Uterus (tissue), 2 donors: Measurements from ENCODE around the gene PSMD8.

Experiments used
- POLR2A ChIP-seq, 2 donors: fragments of 450-650 bp; IDR thresholded peaks; one replicate each; pipeline ENCODE4 v1.6.1; 2016; ENCODE audit warnings: antibody characterized with exemption in 2 of 2, mild to moderate bottlenecking in 1 of 2, moderate library complexity in 1 of 2
- TF ChIP-seq, protein P1 (sequence below), 4 experiments: fragments of 200-600 bp in 2 of 4; fragments of 450-650 bp in 2 of 4; sonication (generic) in 2 of 4; IDR thresholded peaks; one replicate each; pipeline ENCODE4 v1.5.1; 2016 to 2019; ENCODE audit warnings: antibody characterized with exemption in 4 of 4, mild to moderate bottlenecking in 2 of 4, moderate library complexity in 1 of 4

DNA sequence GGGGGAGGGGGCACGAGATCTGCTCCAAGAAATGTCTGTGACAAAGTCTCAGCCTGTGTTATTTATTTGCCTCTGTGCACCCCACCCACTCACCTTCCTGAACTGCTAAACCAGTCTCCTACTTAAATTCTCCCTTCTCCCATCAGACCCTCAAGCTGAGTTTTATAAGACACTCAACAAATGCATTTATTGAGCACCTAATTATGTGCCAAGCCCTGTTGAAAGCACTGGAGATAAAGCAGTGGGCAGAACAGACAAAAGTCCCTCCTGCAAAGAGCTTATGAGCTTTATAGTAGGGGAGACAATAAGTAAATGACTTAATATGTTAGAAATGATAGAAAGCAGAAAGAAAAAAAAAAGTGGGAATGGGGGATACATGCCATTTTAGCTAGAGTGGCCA, 25.2 kb downstream of the PSMD8 start:
- TF ChIP-seq, protein P1, sequence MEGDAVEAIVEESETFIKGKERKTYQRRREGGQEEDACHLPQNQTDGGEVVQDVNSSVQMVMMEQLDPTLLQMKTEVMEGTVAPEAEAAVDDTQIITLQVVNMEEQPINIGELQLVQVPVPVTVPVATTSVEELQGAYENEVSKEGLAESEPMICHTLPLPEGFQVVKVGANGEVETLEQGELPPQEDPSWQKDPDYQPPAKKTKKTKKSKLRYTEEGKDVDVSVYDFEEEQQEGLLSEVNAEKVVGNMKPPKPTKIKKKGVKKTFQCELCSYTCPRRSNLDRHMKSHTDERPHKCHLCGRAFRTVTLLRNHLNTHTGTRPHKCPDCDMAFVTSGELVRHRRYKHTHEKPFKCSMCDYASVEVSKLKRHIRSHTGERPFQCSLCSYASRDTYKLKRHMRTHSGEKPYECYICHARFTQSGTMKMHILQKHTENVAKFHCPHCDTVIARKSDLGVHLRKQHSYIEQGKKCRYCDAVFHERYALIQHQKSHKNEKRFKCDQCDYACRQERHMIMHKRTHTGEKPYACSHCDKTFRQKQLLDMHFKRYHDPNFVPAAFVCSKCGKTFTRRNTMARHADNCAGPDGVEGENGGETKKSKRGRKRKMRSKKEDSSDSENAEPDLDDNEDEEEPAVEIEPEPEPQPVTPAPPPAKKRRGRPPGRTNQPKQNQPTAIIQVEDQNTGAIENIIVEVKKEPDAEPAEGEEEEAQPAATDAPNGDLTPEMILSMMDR (IDR thresholded peaks at IDR 0.05), result no peak
- TF ChIP-seq POLR2A (IDR thresholded peaks at IDR 0.05), result no peak
